GM21447 (cell line): Measurements from ENCODE around the gene SCAND1.
"Not testable (repeated sequence)": the region's sequence is repeated elsewhere in the genome, so short reads cannot be mapped to it uniquely, and the experiment has no call there.

Experiments
- ATAC-seq: cut with Tn5 transposase; IDR thresholded peaks from one replicate; pipeline ENCODE4 v1.9.1; 2021; ENCODE audit not compliant: unreplicated experiment

SCAND1 gene

GRCh38 chr20:35963878-35964277 lies 9.6 kb upstream of the SCAND1 start:
- no peak for ATAC-seq

GRCh38 chr20:35959291-35959690 lies 5.0 kb upstream of the SCAND1 start:
- ATAC-seq, result not testable (repeated sequence)

- ATAC-seq, result no peak
Observed at GRCh38 chr20:35956616-35957015, 2.3 kb upstream of the SCAND1 start.

- no peak for ATAC-seq
Observed at GRCh38 chr20:35954907-35955251, 577 bp upstream of the SCAND1 start.

- peak; percentile 21 for ATAC-seq
Observed at GRCh38 chr20:35953387-35954199, 709 bp downstream of the SCAND1 start.

GRCh38 chr20:35952480-35953386 lies 1.6 kb downstream of the SCAND1 start:
- no peak for ATAC-seq

- ATAC-seq, result not testable (repeated sequence)
Observed at GRCh38 chr20:35952080-35952479, 2.2 kb downstream of the SCAND1 start.

GRCh38 chr20:35950093-35950492 lies 4.2 kb downstream of the SCAND1 start:
- ATAC-seq, result no peak

GRCh38 chr20:35947907-35948306 lies 6.4 kb downstream of the SCAND1 start:
- no peak for ATAC-seq

GRCh38 chr20:35947489-35947888 lies 6.8 kb downstream of the SCAND1 start:
- ATAC-seq, result no peak

- no peak for ATAC-seq
Observed at GRCh38 chr20:35942243-35942642, 12.1 kb downstream of the SCAND1 start.

GRCh38 chr20:35941620-35942019 lies 12.7 kb downstream of the SCAND1 start:
- no peak for ATAC-seq

- no peak for ATAC-seq
Observed at GRCh38 chr20:35939264-35939663, 15.0 kb downstream of the SCAND1 start.

- ATAC-seq, result no peak
Observed at GRCh38 chr20:35934050-35934449, 20.3 kb downstream of the SCAND1 start.

GRCh38 chr20:35929301-35929700 lies 25.0 kb downstream of the SCAND1 start:
- ATAC-seq, result no peak

GRCh38 chr20:35920523-35920922 lies 33.8 kb downstream of the SCAND1 start:
- ATAC-seq, result no peak

GRCh38 chr20:35918021-35918420 lies 36.3 kb downstream of the SCAND1 start:
- no peak for ATAC-seq

- ATAC-seq, result no peak
Observed at GRCh38 chr20:35917077-35917476, 37.2 kb downstream of the SCAND1 start.

GRCh38 chr20:35912881-35913280 lies 41.4 kb downstream of the SCAND1 start:
- no peak for ATAC-seq

- ATAC-seq, result no peak
Observed at GRCh38 chr20:35910254-35910653, 44.0 kb downstream of the SCAND1 start.

GRCh38 chr20:35909796-35910195 lies 44.5 kb downstream of the SCAND1 start:
- ATAC-seq, result no peak

GRCh38 chr20:35909176-35909575 lies 45.1 kb downstream of the SCAND1 start:
- no peak for ATAC-seq
